HT1080 (cell line): ENCODE results near the gene REV3L. TPM values are rescaled to one million over a fixed set of nuclear protein-coding genes. Genes with fewer than 3 reads are reported as not detected.
A peak's percentile ranks its signal among the peaks of the same experiment; 100 is the strongest.
"Not testable (repeated sequence)": the region's sequence is repeated elsewhere in the genome, so short reads cannot be mapped to it uniquely, and the experiment has no call there.

Experiments used
- DNase-seq: peaks from one replicate; pipeline ENCODE4 v3.0.0-alpha.2; 2015; ENCODE audit warnings: low read depth
- total RNA-seq: library from RNA; depleted of rRNA; stranded (reverse); fragments of >200 nt; shearing (Covaris generic); gene quantifications from 2 replicates; pipeline ENCODE4 v1.2.3, GENCODE V29; 2014

The REV3L gene
- total RNA-seq, 1 experiment from 2014 or later: 13.5 TPM

- DNase-seq: no peak
These were observed 103.2 kb downstream of the REV3L start for GRCh38 chr6:111379831-111380230.

DNA sequence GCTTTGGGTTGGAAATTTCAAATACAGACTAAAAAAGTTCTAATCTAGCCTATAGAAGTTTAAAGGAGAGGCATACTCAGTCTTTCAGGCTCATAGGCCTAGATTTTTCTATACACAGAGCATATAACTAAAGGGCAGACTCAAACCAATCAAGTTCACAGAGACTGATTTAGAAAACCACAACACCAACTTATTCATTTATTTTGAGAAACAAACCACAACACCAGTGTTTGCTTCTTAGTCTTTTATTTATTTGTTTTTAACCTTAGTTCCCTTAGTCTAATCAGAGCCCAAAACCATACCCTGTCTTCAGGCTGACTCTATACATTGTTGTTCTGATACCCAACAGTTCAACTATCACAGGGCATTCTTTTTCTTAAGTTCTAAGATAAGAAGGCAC lies 103.7 kb downstream of the REV3L start:
- DNase-seq: no peak

DNA sequence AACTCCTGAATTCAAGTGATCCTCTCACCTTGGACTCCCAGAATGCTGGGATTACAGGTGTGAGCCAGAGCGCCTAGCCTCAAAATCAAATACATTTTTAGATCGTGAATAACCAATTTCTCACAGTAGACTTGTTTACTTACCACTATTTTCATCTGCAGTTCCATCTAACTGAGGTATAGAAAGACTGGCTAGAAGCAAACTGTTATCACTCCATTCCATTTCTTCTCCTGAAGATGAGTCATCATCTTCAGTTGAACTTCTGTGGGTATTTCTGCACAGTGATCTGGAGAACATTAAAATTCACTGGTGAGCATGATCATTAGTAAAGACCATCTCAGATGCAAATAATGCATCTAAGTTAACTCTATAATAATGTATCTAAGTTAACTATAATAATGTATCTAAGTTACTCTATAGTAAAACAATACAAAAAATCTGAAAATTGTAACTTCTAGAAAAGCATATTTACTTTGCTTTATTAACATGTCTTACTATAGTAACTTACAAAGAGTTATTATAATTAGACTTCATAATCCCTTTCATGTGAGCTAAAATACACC lies 105.4 kb downstream of the REV3L start:
- peak; percentile 3 for DNase-seq

DNA sequence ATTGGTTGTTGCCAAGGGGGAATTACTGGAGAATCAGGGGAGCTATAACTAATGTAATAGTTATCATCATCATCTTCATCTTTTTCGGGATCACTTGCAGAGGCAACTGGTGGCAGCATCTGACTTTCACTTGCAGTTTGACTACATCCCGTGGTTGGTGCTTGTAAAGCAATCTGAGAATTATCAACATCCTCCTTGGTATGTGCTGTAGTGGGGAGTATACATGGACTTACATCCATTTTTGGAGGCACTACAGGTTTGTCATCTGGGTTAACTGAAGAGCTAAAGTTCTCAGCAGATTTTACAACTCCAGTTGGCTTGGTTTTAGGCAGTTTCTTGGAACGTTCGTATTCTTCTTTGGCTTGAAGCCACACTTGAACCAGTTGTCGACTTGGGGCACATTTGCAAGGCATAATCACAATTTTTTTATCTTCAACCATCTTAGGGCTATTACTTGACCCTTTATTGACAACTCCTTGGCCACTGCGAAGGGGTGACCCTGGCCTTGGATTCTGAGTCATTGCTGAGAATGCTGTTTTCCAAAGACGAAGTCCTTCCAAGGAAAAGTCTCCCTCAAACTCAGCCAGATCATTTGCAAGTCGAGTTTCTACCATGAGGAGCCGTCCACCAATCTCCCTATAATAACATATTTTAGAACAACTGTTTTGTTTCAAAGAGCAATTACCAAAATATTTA lies 115.5 kb downstream of the REV3L start:
- DNase-seq: no peak

- DNase-seq: peak; percentile 31
These were observed 121.4 kb downstream of the REV3L start for GRCh38 chr6:111361648-111362047.

GRCh38 chr6:111358454-111358853 lies 124.6 kb downstream of the REV3L start:
- peak; percentile 13 for DNase-seq

DNA sequence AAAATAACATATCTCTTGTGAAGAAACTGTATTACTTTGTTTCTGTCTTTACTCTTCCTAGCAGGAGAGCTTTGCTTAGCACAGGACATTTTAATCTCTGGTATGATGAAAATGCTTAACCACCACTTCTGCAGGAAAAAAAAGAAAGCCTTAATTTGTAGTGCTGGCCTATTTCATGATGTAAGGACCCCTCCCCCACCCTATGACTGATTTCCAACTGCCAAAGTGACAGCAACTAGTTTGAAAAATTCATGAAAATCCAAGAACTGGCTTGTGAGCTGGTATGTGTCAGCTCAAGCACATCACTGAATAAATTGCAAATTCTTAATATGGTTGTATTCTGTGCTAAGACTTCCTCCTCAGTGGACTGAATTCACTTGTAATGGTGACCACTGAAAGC lies 125.3 kb downstream of the REV3L start:
- no peak for DNase-seq

DNA sequence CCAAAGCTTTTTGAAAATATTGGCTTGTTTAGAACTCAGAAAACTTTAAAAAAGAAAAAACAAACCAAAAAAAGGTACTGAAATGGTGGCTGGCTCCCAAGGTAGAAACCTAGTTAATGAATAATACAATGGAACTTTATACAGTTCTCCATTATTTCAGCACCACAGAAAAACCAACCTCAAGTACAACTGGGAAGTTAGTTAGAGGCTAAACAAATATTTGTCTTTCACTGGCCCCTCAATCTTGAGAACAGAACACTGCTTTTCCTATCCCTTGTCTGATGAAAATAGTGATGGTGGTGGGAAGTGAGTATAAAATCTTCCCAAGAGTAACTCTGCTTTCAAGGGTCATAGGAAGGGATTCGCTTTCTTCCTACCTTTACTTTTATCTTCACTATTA lies 126.5 kb downstream of the REV3L start:
- no peak for DNase-seq

GRCh38 chr6:111354758-111355555 lies 128.1 kb downstream of the REV3L start:
- DNase-seq: no peak

- DNase-seq: no peak
These were observed 129.0 kb downstream of the REV3L start for GRCh38 chr6:111353912-111354462.

DNA sequence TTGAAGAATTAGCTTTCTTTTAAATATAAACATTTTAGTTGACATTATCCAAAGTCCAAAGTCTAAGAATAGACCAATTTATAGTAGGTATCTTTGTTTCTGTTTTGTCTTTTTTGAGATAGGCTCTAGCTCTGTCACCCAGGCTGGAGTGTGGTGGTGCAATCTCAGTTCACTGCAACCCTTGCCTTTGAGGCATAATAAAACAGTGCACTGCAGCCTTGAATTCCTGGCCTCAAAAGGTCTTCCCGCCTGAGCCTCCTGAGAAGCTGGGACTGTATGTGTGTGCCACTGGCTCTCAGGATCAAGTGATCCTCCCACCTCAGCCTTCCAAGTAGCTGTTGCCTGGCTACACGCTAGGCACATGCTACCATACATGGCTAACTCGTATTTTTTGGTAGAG lies 135.4 kb downstream of the REV3L start:
- DNase-seq: no peak

DNA sequence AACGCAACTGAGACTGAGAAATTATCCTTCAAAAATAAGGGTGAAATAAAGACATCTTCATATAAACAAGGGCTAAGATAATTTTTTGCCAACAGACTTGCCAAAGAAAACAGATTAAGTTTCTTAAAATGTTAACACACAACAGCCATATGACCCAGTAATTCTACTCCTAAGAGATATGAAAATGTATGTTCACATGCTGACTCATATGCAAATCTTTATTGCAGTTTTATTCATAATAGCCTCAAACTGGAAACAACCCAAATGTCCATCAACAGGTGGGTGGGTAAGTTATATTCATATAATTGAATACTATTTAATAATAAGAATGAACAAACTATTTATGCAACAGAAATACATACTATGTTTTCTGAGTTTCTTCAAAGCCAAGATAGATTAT lies 140.1 kb downstream of the REV3L start:
- no peak for DNase-seq

GRCh38 chr6:111339294-111339693 lies 143.7 kb downstream of the REV3L start:
- DNase-seq: no peak

DNA sequence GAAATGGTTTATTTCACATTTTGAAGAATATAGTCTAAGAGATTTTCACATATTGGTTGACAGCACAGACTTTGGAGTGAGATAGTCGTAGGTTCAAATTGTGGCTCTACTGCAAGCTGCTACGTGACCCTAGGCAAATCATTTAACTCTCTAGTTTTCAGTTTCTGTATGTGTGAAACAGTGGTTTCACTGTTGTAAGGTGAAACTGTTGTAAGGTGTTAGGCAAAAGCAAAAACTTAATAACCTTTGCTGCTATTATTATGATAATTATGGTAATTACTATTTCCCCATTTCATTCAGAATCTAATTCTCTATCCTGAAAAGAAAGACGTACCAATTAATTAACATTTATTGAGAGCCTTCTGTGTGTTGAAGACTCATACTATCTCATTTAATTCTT lies 144.2 kb downstream of the REV3L start:
- no peak for DNase-seq

- DNase-seq: no peak
These were observed 145.2 kb downstream of the REV3L start for GRCh38 chr6:111337829-111338236.

DNA sequence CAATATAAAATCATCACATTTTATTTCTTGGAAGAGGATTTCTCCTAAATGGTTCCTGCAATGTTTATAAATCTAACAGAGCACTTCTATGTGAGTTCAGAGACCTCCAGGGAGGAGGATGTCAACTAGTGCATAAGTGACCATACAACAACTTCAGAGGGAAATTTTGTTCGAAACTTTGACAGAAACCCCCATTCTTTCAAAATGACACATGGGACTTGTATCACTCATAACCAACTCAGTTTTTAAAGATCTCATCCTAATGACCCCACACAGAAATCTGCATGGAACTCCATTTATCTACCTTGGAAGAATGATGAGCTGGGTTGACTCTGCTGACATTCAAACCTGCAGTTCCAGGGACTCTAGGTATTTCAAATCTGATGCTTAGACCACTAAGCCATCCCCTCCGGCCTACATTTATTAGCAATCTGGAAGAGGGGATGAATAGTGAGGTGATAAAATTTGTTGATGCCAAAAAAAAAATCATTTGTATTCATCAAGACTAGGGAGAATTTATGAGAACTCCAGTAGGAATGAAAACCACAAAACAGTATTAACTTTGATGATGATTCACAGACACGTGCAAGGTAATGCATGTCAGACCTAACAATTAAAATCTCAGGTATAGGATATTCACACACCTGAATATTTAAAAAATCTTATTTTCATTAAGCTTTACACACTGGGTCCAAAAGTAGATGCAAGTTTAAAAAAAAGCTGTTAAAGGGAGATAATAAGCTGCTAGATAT lies 153.0 kb downstream of the REV3L start:
- DNase-seq: no peak

- DNase-seq: no peak
These were observed 156.5 kb downstream of the REV3L start for GRCh38 chr6:111326563-111326962.

DNA sequence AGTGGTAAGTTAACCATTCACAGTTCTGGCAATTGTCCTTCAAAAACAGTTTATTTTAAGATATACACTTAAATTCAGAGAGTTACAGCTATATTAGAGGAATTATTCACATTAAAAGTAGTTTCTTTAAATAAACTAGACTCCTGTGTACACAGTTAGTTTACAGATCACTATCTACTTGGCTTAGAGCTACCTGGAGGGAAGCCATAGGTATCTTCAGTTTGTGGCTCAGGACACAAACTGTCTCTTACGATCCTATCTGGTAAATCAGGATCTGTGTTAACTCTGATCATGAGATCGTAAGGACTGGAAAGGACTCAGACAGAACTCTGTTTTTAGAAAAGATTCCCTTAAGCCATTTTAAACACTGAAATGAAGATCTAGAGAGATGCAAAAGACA lies 160.9 kb downstream of the REV3L start:
- no peak for DNase-seq

DNA sequence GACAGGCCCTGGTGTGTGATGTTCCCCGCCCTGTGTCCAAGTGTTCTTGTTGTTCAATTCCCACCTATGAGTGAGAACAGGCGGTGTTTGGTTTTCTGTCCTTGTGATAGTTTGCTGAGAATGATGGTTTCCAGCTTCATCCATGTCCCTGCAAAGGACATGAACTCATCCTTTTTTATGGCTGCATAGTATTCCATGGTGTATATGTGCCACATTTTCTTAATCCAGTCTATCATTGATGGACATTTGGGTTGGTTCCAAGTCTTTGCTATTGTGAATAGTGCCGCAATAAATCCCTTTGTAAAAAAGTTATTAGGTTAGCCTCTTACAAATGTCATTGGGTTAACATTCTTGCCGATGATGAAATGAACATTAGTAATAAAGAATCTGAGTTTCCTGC lies 175.1 kb downstream of the REV3L start:
- not testable (repeated sequence) for DNase-seq

DNA sequence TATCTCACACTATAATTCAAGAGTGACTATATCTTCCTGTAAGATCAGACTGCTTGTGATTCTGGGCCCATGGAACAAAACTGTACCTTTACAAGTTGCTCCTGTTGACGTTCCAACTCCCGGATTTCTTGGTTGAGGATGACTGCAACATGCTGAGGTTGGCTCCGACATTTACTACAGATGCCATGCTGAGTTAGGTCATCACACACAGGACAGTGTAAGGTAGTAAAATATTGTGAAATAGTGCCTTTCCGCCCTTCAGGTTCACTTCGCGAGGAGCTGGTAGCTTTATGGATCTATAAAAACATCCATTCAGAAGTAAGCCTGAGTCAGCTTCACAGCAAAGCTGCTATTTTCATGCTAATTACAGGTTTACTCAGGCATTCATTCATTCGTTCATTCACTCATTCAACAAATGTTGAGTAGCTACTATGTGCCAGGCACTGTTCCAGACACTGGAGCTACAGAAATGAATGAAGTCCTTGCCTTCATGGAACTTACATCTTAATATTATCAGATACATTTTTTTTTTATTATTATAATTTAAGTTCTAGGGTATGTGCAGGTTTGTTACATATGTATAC lies 175.7 kb downstream of the REV3L start:
- no peak for DNase-seq
